Hepatocyte (in vitro differentiated cells): ENCODE results near the gene CREB5.

Experiments
- EZH2 ChIP-seq: fragments of 200-600 bp; sonication (generic); IDR thresholded peaks from 2 replicates; pipeline ENCODE4 v1.6.1; 2016; ENCODE audit warnings: antibody characterized with exemption, mild to moderate bottlenecking, borderline replicate concordance
- EZH2phosphoT487 ChIP-seq: fragments of 200-600 bp; sonication (generic); IDR thresholded peaks from one replicate; pipeline ENCODE4 v1.6.1; 2018; ENCODE audit warnings: antibody characterized with exemption, mild to moderate bottlenecking, low read depth, moderate library complexity; ENCODE audit not compliant: unreplicated experiment, severe bottlenecking
- TF ChIP-seq, protein P1 (sequence below): fragments of 200-600 bp; sonication (generic); IDR thresholded peaks from 2 replicates; pipeline ENCODE4 v1.5.1; 2016; ENCODE audit warnings: antibody characterized with exemption, mild to moderate bottlenecking; ENCODE audit not compliant: poor library complexity

- TF ChIP-seq, protein P1, sequence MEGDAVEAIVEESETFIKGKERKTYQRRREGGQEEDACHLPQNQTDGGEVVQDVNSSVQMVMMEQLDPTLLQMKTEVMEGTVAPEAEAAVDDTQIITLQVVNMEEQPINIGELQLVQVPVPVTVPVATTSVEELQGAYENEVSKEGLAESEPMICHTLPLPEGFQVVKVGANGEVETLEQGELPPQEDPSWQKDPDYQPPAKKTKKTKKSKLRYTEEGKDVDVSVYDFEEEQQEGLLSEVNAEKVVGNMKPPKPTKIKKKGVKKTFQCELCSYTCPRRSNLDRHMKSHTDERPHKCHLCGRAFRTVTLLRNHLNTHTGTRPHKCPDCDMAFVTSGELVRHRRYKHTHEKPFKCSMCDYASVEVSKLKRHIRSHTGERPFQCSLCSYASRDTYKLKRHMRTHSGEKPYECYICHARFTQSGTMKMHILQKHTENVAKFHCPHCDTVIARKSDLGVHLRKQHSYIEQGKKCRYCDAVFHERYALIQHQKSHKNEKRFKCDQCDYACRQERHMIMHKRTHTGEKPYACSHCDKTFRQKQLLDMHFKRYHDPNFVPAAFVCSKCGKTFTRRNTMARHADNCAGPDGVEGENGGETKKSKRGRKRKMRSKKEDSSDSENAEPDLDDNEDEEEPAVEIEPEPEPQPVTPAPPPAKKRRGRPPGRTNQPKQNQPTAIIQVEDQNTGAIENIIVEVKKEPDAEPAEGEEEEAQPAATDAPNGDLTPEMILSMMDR: no peak
- TF ChIP-seq EZH2 (no peak), EZH2phosphoT487 (no peak)
These were observed 403.1 kb downstream of the CREB5 start for GRCh38 chr7:28815369-28815927.
